HG03139 (cell line): ENCODE data around the gene RNASE4.

ENCODE experiments used
- ATAC-seq: cut with Tn5 transposase; IDR thresholded peaks from one replicate; pipeline ENCODE4 v1.9.1; 2021; ENCODE audit not compliant: unreplicated experiment

RNASE4 gene

GRCh38 chr14:20671597-20672283 lies 12.6 kb upstream of the RNASE4 start:
- ATAC-seq, result no peak

GRCh38 chr14:20675669-20676068 lies 8.7 kb upstream of the RNASE4 start:
- no peak for ATAC-seq

- no peak for ATAC-seq
Measured at GRCh38 chr14:20676072-20676471, 8.3 kb upstream of the RNASE4 start.

- ATAC-seq, result no peak
Measured at GRCh38 chr14:20679907-20680306, 4.5 kb upstream of the RNASE4 start.

- ATAC-seq, result no peak
Measured at GRCh38 chr14:20680363-20680762, 4.0 kb upstream of the RNASE4 start.

GRCh38 chr14:20680843-20681347 lies 3.5 kb upstream of the RNASE4 start:
- ATAC-seq, result no peak

GRCh38 chr14:20681348-20682126 lies 2.8 kb upstream of the RNASE4 start:
- ATAC-seq, result no peak

GRCh38 chr14:20682127-20682434 lies 2.3 kb upstream of the RNASE4 start:
- ATAC-seq, result no peak

GRCh38 chr14:20682435-20683124 lies 1.8 kb upstream of the RNASE4 start:
- peak; percentile 46 for ATAC-seq

GRCh38 chr14:20683125-20683890 lies 1.1 kb upstream of the RNASE4 start:
- no peak for ATAC-seq

- ATAC-seq, result no peak
Measured at GRCh38 chr14:20684662-20685456, 499 bp downstream of the RNASE4 start.

- no peak for ATAC-seq
Measured at GRCh38 chr14:20686386-20687143, 2.2 kb downstream of the RNASE4 start.

- no peak for ATAC-seq
Measured at GRCh38 chr14:20687362-20688166, 3.2 kb downstream of the RNASE4 start.

- ATAC-seq, result no peak
Measured at GRCh38 chr14:20688167-20688839, 3.9 kb downstream of the RNASE4 start, which contains the start of gene ANG. Gene ANG, plus strand, starts transcription at chr14:20688764. Its CDS starts 4,801 bp downstream, at chr14:20693565.

GRCh38 chr14:20690848-20691640 lies 6.7 kb downstream of the RNASE4 start:
- ATAC-seq, result no peak

- no peak for ATAC-seq
Measured at GRCh38 chr14:20692116-20692751, 7.9 kb downstream of the RNASE4 start.

- ATAC-seq, result no peak
Measured at GRCh38 chr14:20696764-20697163, 12.4 kb downstream of the RNASE4 start.
